CD4-positive, alpha-beta T cell (primary cell): ENCODE data around the gene OSBPL6. TPM values are rescaled to one million over a fixed set of nuclear protein-coding genes. Genes with fewer than 3 reads are reported as not detected.

Source experiments
- ATAC-seq: fragments of 200-7000 bp; cut with Tn5 transposase; one replicate; pipeline ENCODE4 v1.10.0; 2022; ENCODE audit warnings: mild to moderate bottlenecking; ENCODE audit not compliant: poor library complexity
- CTCF ChIA-PET: fragments of 350-600 bp; sonication (Branson Sonifier 250); formaldehyde crosslinking; loops from one replicate; lab custom pipeline; 2021; ENCODE audit warnings: antibody characterized with exemption, inconsistent platforms; lab: Charles Lee
- POLR2A ChIA-PET: fragments of 350-600 bp; sonication (Branson Sonifier 250); formaldehyde crosslinking; loops from one replicate; lab custom pipeline; 2021; ENCODE audit warnings: antibody characterized with exemption, inconsistent platforms; lab: Charles Lee
- DNase-seq, 14 experiments: peaks; one replicate each; pipeline ENCODE4 v3.0.0-alpha.2; 2013 to 2020; ENCODE audit warnings: mixed read lengths in 2 of 14
- H3K27ac ChIP-seq, 2 donors: one replicate each; pipeline versions ENCODE4 v1.5.1 to v1.7.0; 2013; ENCODE audit warnings: low read length in 2 of 2, low read depth in 1 of 2, mild to moderate bottlenecking in 1 of 2
- H3K27me3 ChIP-seq, 2 experiments: 1 replicate in 1 of 2; 2 replicates in 1 of 2; pipeline versions ENCODE4 v1.6.1 to v1.7.0; 2013; ENCODE audit warnings: low read length in 2 of 2, control low read depth in 1 of 2, mild to moderate bottlenecking in 1 of 2, moderate library complexity in 1 of 2; ENCODE audit not compliant: insufficient read depth in 2 of 2, control insufficient read depth in 1 of 2
- H3K36me3 ChIP-seq: one replicate; pipeline ENCODE4 v1.6.1; 2013; ENCODE audit warnings: low read length, control low read depth; ENCODE audit not compliant: insufficient read depth
- H3K4me1 ChIP-seq: one replicate; pipeline ENCODE4 v1.6.1; 2013; ENCODE audit warnings: low read length, control low read depth; ENCODE audit not compliant: insufficient read depth
- H3K4me3 ChIP-seq: one replicate; pipeline ENCODE4 v1.5.1; 2013; ENCODE audit warnings: mild to moderate bottlenecking, low read length, moderate library complexity
- H3K9me3 ChIP-seq, 2 experiments: 1 replicate in 1 of 2; 2 replicates in 1 of 2; pipeline versions ENCODE4 v1.6.1 to v1.7.0; 2013; ENCODE audit warnings: low read length in 2 of 2, mild to moderate bottlenecking in 2 of 2, control low read depth in 1 of 2, moderate library complexity in 1 of 2; ENCODE audit not compliant: control insufficient read depth in 1 of 2, insufficient read depth in 1 of 2
- H3K27ac Mint-ChIP-seq: one replicate; pipeline ENCODE4 v1.8.0; 2020; ENCODE audit warnings: mixed read lengths
- H3K27me3 Mint-ChIP-seq: one replicate; pipeline ENCODE4 v1.8.0; 2021; ENCODE audit warnings: mixed read lengths
- H3K36me3 Mint-ChIP-seq: one replicate; pipeline ENCODE4 v1.8.0; 2021; ENCODE audit warnings: low read depth, mixed read lengths
- H3K4me1 Mint-ChIP-seq: one replicate; pipeline ENCODE4 v1.8.0; 2021; ENCODE audit warnings: low read depth, mixed read lengths
- H3K4me3 Mint-ChIP-seq: one replicate; pipeline ENCODE4 v1.8.0; 2020; ENCODE audit warnings: mild to moderate bottlenecking, mixed read lengths
- H3K9me3 Mint-ChIP-seq: one replicate; pipeline ENCODE4 v1.8.0; 2020; ENCODE audit warnings: mixed read lengths
- CTCF ChIP-seq: fragments of 200-600 bp; IDR thresholded peaks from one replicate; pipeline ENCODE4 v1.8.0; 2022; ENCODE audit warnings: antibody characterized with exemption, mild to moderate bottlenecking
- intact Hi-C, 2 experiments: fragments of 100-400 bp; cut with DNase I in 1 of 2; cut with micrococcal nuclease in 1 of 2; formaldehyde crosslinking; loops; one replicate each; pipeline versions ENCODE4 v1.15.1 to v1.9.0; 2023 to 2025; cut with DNase I, micrococcal nuclease
- total RNA-seq, 174 experiments: library from RNA in 2 of 174; stranded (reverse) in 2 of 174; gene quantifications; one replicate each; pipeline ENCODE4 v1.2.3 and lab custom pipeline; 2021 to 2026

The OSBPL6 gene
- total RNA-seq, 2 experiments from 2014 or later = 0.08 to 0.11 TPM

- no peak for ATAC-seq
- intact Hi-C loops = no loop called here
These were observed 133.2 kb downstream of the OSBPL6 start for GRCh38 chr2:178327516-178327915.

GRCh38 chr2:178328037-178328436 lies 133.7 kb downstream of the OSBPL6 start:
- no peaks in the 10 kb centered on the region for H3K4me1 ChIP-seq
- no peak for DNase-seq
- no peaks in the 10 kb centered on the region for H3K36me3 Mint-ChIP-seq
- no peak for ATAC-seq
- ChIA-PET POLR2A (no interaction called here), CTCF (no interaction called here)
- intact Hi-C loops = no loop called here
- H3K27ac Mint-ChIP-seq = no peak overlapping the region
- H3K27me3 ChIP-seq = no peaks in the 10 kb centered on the region
- no peaks in the 10 kb centered on the region for H3K4me1 Mint-ChIP-seq
- H3K27me3 Mint-ChIP-seq = peaks cover 28% of the 10 kb centered on the region
- H3K9me3 Mint-ChIP-seq = no peaks in the 10 kb centered on the region
- no peak overlapping the region for H3K27ac ChIP-seq
- H3K36me3 ChIP-seq = no peaks in the 10 kb centered on the region
- no peak overlapping the region for H3K4me3 ChIP-seq
- no peaks in the 10 kb centered on the region for H3K9me3 ChIP-seq
- H3K4me3 Mint-ChIP-seq = no peak overlapping the region
- TF ChIP-seq CTCF = no peak

More at GRCh38 chr2:178327516-178327915, 133.2 kb downstream of the OSBPL6 start:
- no peak for TF ChIP-seq CTCF
- ChIA-PET CTCF (no interaction called here), POLR2A (no interaction called here)
- H3K27ac ChIP-seq = no peak overlapping the region
- H3K27me3 ChIP-seq = peaks cover 0 to under 1% of the 10 kb centered on the region in 2 experiments
- Mint-ChIP-seq H3K27me3 (peaks cover 28% of the 10 kb centered on the region), H3K4me1 (no peaks in the 10 kb centered on the region), H3K4me3 (no peak overlapping the region), H3K36me3 (no peaks in the 10 kb centered on the region), H3K27ac (no peak overlapping the region), H3K9me3 (no peaks in the 10 kb centered on the region)
- no peaks in the 10 kb centered on the region for H3K9me3 ChIP-seq
- H3K36me3 ChIP-seq = no peaks in the 10 kb centered on the region
- H3K4me1 ChIP-seq = no peaks in the 10 kb centered on the region
- no peak overlapping the region for H3K4me3 ChIP-seq
- DNase-seq = no peak

DNA sequence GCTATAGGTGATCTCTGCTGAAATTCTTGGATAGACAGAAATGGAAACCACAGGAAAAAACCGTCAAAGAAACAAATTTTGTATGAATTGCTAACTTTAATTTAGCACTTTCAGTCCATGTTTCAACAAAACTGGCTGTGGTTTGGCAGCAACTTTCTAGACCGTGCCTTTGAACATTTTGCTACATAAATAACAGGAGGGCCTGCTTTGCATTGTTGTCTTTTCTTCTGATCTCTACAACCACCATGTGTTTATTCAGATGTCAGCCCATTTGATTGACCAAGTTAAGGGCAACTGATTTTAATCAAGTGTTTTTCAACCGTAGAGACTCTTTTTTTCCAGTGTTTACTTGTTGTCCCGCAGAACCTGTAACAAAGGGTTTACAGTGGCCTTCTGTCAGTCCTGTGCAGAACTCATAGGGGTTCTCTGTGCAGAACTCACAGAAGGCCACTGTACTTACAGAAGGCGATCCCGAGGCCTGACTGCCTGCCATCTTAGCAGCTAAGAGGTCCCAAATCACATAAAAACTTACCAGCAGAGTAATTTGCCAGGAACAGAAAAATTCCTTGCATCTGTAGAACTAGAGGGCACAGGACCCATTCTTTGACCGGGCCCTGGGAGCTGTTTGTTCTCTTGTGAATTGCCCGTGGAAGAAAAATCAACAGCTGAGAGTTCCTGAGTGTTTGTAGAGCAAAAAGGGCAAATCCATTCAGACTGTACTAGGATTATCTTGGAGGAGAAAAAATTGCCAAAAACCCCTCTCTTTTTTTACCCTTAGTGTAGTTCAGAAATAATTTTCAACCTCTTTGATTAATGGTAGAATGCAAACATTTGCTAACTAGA lies 136.1 kb downstream of the OSBPL6 start:
- Histone ChIP-seq H3K4me1 (no peaks in the 10 kb centered on the region), H3K36me3 (no peaks in the 10 kb centered on the region), H3K9me3 (no peaks in the 10 kb centered on the region), H3K27me3 (no peaks in the 10 kb centered on the region), H3K27ac (no peak overlapping the region), H3K4me3 (no peak overlapping the region)
- intact Hi-C loops = no loop called here
- Mint-ChIP-seq H3K9me3 (no peaks in the 10 kb centered on the region), H3K4me1 (no peaks in the 10 kb centered on the region), H3K4me3 (no peak overlapping the region), H3K27ac (no peak overlapping the region), H3K27me3 (peaks cover 14% of the 10 kb centered on the region), H3K36me3 (no peaks in the 10 kb centered on the region)
- CTCF ChIA-PET = no interaction called here
- ATAC-seq = no peak
- POLR2A ChIA-PET = no interaction called here
- no peak for TF ChIP-seq CTCF
- DNase-seq = no peak
